GM12878 (cell line): ENCODE results near the gene RCN2. TPM values are rescaled to one million over a fixed set of nuclear protein-coding genes. Genes with fewer than 3 reads are reported as not detected.

ENCODE experiments used
- CBX3 ChIP-seq: fragments of 200-600 bp; sonication (generic); IDR thresholded peaks from 2 replicates; pipeline ENCODE4 v1.6.1; 2016; ENCODE audit warnings: low read depth, borderline replicate concordance
- EGR1 ChIP-seq, 2 experiments: IDR thresholded peaks; 1 replicate in 1 of 2; 2 replicates in 1 of 2; pipeline ENCODE4 v1.6.1; 2011 to 2012; ENCODE audit warnings: low read depth in 2 of 2, low read length in 2 of 2, borderline replicate concordance in 1 of 2, mild to moderate bottlenecking in 1 of 2, moderate library complexity in 1 of 2
- JUNB ChIP-seq: IDR thresholded peaks from 2 replicates; pipeline ENCODE4 v1.6.1; 2016; ENCODE audit warnings: antibody characterized with exemption, mild to moderate bottlenecking
- MYB ChIP-seq: fragments of 150-350 bp; IDR thresholded peaks from 2 replicates; pipeline ENCODE4 v1.6.1; 2014; ENCODE audit warnings: mild to moderate bottlenecking, low read depth, low read length, borderline replicate concordance
- NBN ChIP-seq: fragments of 450-650 bp; IDR thresholded peaks from 2 replicates; pipeline ENCODE4 v1.6.1; 2016
- NKRF ChIP-seq: fragments of 450-650 bp; conservative IDR thresholded peaks from 2 replicates; pipeline ENCODE4 v1.6.1; 2017; ENCODE audit warnings: mild to moderate bottlenecking, moderate library complexity
- PAX8 ChIP-seq: fragments of 450-650 bp; IDR thresholded peaks from 2 replicates; pipeline ENCODE4 v1.6.1; 2017; ENCODE audit warnings: mild to moderate bottlenecking, moderate library complexity
- RFX5 ChIP-seq: IDR thresholded peaks from 2 replicates; pipeline ENCODE4 v1.6.1; 2011; ENCODE audit warnings: low read depth, low read length, improper control_type of control experiment
- SMAD1 ChIP-seq: fragments of 450-650 bp; IDR thresholded peaks from 2 replicates; pipeline ENCODE4 v1.6.1; 2018; ENCODE audit warnings: mild to moderate bottlenecking, low read depth; ENCODE audit not compliant: partially characterized antibody
- SMC3 ChIP-seq: IDR thresholded peaks from 2 replicates; pipeline ENCODE4 v1.6.1; 2011; ENCODE audit warnings: low read length, improper control_type of control experiment, borderline replicate concordance
- SPI1 ChIP-seq: IDR thresholded peaks from 2 replicates; pipeline ENCODE4 v1.6.1; 2011; ENCODE audit warnings: low read depth, mild to moderate bottlenecking, low read length, moderate library complexity, borderline replicate concordance; ENCODE audit not compliant: insufficient read depth
- WRNIP1 ChIP-seq: IDR thresholded peaks from 2 replicates; pipeline ENCODE4 v1.6.1; 2011; ENCODE audit warnings: low read depth, low read length, improper control_type of control experiment, borderline replicate concordance
- ZNF687 ChIP-seq: fragments of 450-650 bp; IDR thresholded peaks from 2 replicates; pipeline ENCODE4 v1.6.1; 2017; ENCODE audit warnings: mild to moderate bottlenecking, moderate library complexity
- polyA plus RNA-seq, 11 experiments: library from polyadenylated mRNA; depleted of rRNA in 4 of 11; unstranded in 6 of 11; stranded (reverse) in 5 of 11; fragments of >200 nt; fragmentation: Nextera tagmentation in 4 of 11; fragmentation: Illumina TruSeq in 1 of 11; extraction: Ambion mirVana in 4 of 11; extraction: Trizol in 1 of 11; gene quantifications; 1 replicate in 1 of 11; 2 replicates in 10 of 11; pipeline versions ENCODE4 v1.2.1 to v1.2.3, GENCODE V29; 2011 to 2016; ENCODE audit warnings: inconsistent platforms in 2 of 11, missing spikeins in 2 of 11, low read depth in 1 of 11
- total RNA-seq, 4 experiments: library from RNA; depleted of rRNA in 3 of 4; stranded (reverse); fragments of >200 nt in 3 of 4; fragmentation: Illumina TruSeq in 1 of 4; extraction: Trizol in 1 of 4; gene quantifications; 2 replicates each; pipeline versions ENCODE4 v1.2.1 to v1.2.3, GENCODE V29; 2013 to 2021
- TF ChIP-seq, protein P1 (sequence below): IDR thresholded peaks from 2 replicates; pipeline ENCODE4 v1.6.1; 2011; ENCODE audit warnings: mild to moderate bottlenecking, low read depth, low read length, moderate library complexity; ENCODE audit not compliant: insufficient replicate concordance
- TF ChIP-seq, protein P2 (sequence below): fragments of 450-650 bp; IDR thresholded peaks from 2 replicates; pipeline ENCODE4 v1.6.1; 2017; ENCODE audit warnings: low read depth, mild to moderate bottlenecking, moderate library complexity
- TF ChIP-seq, protein P3 (sequence below): IDR thresholded peaks from 2 replicates; pipeline ENCODE4 v1.6.1; 2012; ENCODE audit warnings: mild to moderate bottlenecking, low read depth, low read length

RCN2 gene
- total and polyA plus RNA-seq, 10 of the 15 experiments (the other 5 are each of a cell fraction or from before 2014, with no cell fraction given): 4.9 to 41.0 (median 12.9) TPM

GRCh38 chr15:76931397-76932134 is at the start of gene RCN2 (continued):
- TF ChIP-seq WRNIP1: no peak
- no peak for TF ChIP-seq EGR1 (IDR thresholded peaks at IDR 0.05; ENCODE audit: borderline replicate concordance in 1 of 2, low read depth in 2 of 2, low read length in 2 of 2)
- TF ChIP-seq RFX5: 0 out of 2 replicates have a peak, but pooled peaks have one; percentile 32
- TF ChIP-seq, protein P1, sequence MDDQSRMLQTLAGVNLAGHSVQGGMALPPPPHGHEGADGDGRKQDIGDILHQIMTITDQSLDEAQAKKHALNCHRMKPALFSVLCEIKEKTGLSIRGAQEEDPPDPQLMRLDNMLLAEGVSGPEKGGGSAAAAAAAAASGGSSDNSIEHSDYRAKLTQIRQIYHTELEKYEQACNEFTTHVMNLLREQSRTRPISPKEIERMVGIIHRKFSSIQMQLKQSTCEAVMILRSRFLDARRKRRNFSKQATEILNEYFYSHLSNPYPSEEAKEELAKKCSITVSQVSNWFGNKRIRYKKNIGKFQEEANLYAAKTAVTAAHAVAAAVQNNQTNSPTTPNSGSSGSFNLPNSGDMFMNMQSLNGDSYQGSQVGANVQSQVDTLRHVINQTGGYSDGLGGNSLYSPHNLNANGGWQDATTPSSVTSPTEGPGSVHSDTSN: no peak
- peak; percentile 62 for TF ChIP-seq NKRF
- TF ChIP-seq MYB: no peak
- no peak for TF ChIP-seq CBX3
- TF ChIP-seq NBN: no peak
- no peak for TF ChIP-seq PAX8
- no peak for TF ChIP-seq SMAD1
- TF ChIP-seq ZNF687: peak; percentile 70
- TF ChIP-seq JUNB: no peak
- TF ChIP-seq, protein P2, sequence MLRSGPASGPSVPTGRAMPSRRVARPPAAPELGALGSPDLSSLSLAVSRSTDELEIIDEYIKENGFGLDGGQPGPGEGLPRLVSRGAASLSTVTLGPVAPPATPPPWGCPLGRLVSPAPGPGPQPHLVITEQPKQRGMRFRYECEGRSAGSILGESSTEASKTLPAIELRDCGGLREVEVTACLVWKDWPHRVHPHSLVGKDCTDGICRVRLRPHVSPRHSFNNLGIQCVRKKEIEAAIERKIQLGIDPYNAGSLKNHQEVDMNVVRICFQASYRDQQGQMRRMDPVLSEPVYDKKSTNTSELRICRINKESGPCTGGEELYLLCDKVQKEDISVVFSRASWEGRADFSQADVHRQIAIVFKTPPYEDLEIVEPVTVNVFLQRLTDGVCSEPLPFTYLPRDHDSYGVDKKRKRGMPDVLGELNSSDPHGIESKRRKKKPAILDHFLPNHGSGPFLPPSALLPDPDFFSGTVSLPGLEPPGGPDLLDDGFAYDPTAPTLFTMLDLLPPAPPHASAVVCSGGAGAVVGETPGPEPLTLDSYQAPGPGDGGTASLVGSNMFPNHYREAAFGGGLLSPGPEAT: no peak
- TF ChIP-seq, protein P3, sequence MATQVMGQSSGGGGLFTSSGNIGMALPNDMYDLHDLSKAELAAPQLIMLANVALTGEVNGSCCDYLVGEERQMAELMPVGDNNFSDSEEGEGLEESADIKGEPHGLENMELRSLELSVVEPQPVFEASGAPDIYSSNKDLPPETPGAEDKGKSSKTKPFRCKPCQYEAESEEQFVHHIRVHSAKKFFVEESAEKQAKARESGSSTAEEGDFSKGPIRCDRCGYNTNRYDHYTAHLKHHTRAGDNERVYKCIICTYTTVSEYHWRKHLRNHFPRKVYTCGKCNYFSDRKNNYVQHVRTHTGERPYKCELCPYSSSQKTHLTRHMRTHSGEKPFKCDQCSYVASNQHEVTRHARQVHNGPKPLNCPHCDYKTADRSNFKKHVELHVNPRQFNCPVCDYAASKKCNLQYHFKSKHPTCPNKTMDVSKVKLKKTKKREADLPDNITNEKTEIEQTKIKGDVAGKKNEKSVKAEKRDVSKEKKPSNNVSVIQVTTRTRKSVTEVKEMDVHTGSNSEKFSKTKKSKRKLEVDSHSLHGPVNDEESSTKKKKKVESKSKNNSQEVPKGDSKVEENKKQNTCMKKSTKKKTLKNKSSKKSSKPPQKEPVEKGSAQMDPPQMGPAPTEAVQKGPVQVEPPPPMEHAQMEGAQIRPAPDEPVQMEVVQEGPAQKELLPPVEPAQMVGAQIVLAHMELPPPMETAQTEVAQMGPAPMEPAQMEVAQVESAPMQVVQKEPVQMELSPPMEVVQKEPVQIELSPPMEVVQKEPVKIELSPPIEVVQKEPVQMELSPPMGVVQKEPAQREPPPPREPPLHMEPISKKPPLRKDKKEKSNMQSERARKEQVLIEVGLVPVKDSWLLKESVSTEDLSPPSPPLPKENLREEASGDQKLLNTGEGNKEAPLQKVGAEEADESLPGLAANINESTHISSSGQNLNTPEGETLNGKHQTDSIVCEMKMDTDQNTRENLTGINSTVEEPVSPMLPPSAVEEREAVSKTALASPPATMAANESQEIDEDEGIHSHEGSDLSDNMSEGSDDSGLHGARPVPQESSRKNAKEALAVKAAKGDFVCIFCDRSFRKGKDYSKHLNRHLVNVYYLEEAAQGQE: no peak
- 0 out of 2 replicates have a peak, but pooled peaks have one; percentile 6 for TF ChIP-seq SMC3
- no peak for TF ChIP-seq SPI1
